ENCODE results near the gene OR2J2.
"Not testable (repeated sequence)": the region's sequence is repeated elsewhere in the genome, so short reads cannot be mapped to it uniquely, and the experiment has no call there.

The OR2J2 gene

DNA sequence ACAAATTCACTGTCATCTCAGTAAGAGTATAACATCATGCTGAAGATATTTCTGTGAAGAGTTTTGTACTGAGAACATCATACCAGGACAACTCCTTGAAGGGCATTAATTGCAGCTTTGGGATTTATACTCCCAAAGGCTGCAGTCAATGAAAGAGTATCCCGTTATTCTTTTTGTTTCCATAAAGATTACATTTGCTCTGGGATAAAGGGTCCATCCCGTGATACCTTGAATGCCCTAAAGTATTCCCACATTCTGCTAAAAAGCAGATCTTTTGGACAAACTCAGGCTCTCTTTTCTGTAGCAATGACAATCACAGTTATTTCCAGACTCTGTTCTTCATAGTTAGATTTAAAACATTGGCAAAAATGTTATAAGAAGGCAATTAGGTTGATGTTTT is at the start of gene OR2J2:
Gene OR2J2, plus strand, starts transcription at position 301 of the 400 bp plus-strand sequence. CDS start 2,729 bp downstream, outside the sequence.
- DNase-seq (ENCODE audit: low read depth in 3 of 3, low spot score in 1 of 3) = not testable (repeated sequence)

DNA sequence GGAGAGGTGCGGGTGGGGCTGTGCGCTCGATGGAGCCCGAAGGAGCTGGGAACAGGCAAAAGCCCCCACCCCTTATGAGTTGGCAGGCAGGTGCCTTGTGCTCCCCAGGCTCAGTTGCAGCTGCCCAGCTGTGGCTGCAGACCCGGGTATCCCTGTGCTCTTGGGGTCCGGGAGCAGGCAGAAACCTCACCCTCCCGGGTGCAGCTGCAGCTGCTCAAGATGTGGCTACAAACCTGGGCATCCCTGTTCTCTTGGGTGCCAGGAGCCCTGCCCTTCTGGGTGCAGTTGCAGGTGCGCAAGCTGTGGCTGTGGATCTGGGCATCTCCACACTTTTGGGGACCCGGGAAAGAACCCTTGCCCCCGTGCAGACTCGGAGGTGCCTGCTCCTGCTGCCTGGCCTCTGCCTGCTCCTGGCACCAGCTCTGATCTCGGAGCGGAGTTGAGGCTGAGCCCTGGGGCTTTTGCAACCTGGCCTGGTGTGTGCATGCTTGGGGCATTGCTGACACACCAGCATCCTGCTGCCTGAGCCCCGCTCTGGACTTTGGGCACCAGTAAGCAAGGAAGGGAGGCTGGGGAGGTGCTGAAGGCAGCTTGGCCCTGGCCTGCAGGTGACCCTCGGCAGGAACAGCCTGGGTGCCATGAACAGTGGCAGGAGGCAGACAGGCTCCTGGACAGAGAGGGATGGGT is 41.2 kb upstream of the OR2J2 start:
- DNase-seq (ENCODE audit: low read depth in 3 of 3, low spot score in 1 of 3) = no peak

DNA sequence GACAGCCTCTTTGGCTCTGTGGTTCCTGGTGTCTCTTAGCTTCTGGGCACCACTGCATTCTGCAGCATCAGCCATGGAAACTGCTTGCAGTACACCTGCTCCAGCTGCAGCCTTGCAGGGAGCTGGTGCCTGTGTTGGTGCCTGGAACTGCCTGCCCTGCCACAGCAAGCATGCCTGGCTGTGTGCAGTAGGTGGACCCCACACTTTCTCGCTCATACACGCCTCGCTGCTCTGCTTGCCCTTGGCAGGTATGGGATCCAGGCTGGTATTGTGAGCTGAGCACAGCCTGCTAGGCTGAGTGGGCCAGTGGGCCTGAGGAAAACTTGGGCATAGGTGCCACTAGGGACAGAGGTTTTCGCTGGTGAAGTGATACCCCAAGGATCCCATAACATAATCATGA is 40.1 kb upstream of the OR2J2 start:
- DNase-seq (ENCODE audit: low read depth in 3 of 3, low spot score in 1 of 3) = no peak

DNA sequence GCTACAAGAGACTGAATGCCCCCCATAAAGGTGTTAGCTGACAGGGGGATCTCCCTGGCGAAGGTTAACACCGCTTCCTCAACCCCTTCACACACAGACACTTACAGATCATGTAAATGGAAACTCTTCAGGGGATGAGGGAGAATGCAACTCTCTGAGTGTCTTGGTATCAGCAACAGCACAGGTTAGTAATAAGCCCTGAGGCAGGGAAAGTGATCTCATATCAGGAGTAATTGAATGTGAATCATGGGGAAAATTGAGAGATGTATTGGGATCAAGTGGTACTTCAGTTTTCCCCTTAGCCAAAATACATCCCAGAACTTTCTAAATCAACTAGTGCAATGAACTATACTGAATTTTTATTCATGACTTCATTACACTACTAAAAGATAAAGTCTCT is 39.0 kb upstream of the OR2J2 start:
- DNase-seq (ENCODE audit: low read depth in 3 of 3, low spot score in 1 of 3) = no peak

DNA sequence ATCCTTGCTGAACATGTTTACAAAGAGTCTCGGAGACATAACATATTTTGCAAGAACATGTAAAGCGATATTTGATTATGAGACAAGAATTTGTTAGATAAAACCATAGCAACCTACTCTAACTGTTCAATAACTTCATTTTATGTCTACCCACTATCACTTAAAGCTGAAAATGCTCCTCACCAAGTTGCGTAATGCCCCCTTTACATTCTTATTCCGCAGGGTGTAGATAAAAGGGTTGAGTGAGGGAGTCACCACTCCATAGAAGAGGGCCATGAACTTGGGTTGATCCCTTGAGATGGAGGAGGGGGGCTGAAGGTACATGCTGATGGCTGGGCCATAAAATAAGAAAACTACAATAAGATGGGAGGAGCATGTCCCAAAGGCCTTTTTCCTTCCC is 33.0 kb upstream of the OR2J2 start:
- no peak for DNase-seq (ENCODE audit: low read depth in 3 of 3, low spot score in 1 of 3)

DNA sequence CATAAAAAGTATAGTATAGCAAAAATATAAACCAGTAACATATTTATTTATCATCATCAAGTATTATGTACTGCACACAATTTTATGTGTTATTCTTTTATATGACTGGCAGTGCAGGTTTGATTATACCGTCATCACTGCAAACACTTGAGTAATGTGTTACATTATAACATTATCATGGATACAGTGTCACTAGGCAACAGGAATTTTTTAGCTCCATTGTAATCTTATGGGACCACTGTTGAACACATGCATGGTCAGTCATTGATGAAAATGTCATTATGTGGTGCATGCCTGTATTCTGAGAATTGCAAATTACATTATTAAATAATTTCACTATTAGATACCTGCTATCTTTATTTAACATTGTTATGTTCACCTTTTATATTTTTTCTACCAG is 29.1 kb upstream of the OR2J2 start:
- DNase-seq (ENCODE audit: low read depth in 3 of 3, low spot score in 1 of 3) = no peak

DNA sequence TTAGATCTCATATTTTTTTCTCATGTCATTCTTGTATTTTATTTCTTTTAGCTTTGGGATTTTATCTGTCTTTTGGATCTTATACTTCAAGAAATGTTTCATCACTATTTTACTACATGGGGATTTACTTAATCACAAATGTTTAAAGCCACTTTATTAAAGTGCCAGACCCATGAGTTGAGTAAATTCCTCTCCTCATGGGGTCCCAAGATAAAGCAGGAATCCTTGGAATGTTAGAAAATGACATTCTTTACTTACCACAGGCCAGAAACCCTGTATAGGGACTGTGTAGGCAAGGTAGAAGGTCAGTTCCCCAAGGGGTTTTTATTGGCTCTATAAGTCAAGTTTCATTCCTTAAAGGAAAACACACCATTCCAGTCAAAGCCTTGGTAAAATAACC is 28.4 kb upstream of the OR2J2 start:
- no peak for DNase-seq (ENCODE audit: low read depth in 3 of 3, low spot score in 1 of 3)

DNA sequence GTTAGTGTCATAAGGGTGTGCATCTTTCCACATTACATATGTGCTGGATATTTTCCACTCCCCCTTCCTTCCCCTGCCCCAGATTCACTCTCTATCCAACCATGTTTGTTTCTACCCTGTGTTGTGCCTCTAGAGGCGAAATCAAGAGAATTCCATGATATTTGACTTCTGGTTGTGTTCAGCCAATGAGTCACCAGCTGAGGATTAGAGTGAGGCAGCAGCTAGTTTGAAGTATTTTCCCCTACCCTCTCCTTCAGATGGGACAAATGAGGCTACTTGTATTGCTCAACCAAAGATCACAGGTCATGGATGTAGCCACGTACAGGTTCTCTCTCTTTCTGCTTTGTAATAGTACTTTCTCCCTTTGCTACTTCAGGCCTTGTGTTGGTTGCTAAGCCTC is 24.5 kb upstream of the OR2J2 start:
- no peak for DNase-seq (ENCODE audit: low read depth in 3 of 3, low spot score in 1 of 3)

DNA sequence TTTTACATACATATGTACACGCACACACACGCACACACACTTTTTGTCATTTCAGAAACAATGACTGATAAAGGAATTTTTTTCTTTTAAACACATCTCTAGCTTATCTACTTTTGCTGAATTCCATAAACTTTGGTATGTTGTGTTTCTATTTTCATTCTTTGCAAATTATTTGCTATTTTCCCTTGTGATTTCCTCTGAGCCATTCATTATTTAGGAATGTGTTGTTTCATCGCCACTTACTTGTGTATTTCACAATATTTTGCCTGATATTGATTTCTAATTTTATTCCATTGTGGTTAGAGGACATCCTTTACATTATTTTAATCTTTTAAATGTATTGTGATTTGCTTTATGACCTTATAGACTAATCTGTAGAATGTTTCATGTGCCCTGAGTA is 23.6 kb upstream of the OR2J2 start:
- DNase-seq (ENCODE audit: low read depth in 3 of 3, low spot score in 1 of 3) = no peak

DNA sequence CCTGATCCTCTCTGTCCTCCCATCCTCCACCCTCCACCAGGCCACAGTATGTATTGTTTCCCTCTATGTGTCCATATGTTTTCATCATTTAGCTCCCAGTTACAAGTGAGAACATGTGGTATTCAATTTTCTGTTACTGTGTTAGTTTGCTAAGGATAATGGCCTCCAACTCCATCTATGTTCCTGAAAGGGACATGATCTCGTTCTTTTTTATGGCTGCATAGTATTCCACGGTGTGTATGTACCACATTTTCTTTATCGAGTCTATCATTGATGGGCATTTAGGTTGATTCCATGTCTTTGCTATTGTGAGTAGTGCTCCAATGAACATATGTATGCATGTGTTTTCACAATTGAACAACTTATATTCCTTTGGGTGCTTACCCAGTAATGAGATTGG is 21.3 kb upstream of the OR2J2 start:
- DNase-seq (ENCODE audit: low read depth in 3 of 3, low spot score in 1 of 3) = not testable (repeated sequence)

DNA sequence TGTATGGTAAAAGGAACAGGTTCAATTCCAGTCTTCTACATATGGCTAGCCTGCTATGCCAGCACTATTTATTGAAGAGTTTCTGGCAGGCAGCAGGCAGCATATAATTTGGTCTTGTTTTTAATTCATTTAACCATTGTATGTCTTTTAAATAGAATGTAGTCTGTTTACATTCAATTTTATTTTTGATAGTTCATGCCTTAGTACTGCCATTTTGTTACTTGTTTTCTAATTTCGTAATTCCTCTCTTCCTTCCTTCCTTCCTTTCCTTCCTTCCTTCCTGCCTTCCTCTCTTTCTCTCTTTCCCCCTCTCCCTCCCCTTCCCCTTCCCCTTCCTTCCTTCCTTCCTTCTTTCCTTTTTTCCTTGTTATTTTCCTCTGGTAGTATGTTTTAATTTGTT is 17.6 kb upstream of the OR2J2 start:
- no peak for DNase-seq (ENCODE audit: low read depth in 3 of 3, low spot score in 1 of 3)

DNA sequence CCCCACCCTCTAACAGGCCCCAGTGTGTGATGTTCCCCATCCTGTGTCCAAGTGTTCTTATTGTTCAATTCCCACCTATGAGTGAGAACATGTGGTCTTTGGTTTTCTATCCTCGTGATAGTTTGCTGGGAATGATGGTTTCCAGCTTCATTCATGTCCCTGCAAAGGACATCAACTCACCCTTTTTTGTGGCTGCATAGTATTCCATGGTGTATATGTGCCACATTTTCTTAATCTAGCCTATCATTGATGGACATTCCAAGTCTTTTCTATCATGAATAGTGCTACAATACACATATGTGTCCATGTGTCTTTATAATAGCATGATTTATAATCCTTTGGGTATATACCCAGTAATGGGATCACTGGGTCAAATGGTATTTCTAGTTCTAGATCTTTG is 15.5 kb upstream of the OR2J2 start:
- DNase-seq (ENCODE audit: low read depth in 3 of 3, low spot score in 1 of 3) = not testable (repeated sequence)

DNA sequence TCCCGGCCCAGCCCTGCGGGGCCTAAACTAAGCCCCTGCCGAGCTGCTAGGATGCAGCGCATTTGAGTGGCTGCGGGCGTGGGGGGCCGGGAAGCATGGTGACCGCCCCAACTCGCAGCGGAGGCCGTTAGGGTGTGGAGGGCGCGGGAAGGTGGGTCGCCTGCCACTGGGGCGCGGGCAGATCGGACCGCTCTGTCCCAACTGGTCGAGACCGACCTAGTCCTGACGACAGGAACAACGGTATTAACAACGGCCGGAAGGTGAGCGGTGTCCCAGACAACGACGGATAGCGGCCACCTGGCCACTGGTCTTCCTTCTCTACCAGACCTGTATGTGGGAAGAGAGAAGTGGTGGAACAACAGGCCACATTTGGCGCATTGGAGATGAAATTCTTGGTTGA is 10.8 kb upstream of the OR2J2 start:
- not testable (repeated sequence) for DNase-seq (ENCODE audit: low read depth in 3 of 3, low spot score in 1 of 3)

DNA sequence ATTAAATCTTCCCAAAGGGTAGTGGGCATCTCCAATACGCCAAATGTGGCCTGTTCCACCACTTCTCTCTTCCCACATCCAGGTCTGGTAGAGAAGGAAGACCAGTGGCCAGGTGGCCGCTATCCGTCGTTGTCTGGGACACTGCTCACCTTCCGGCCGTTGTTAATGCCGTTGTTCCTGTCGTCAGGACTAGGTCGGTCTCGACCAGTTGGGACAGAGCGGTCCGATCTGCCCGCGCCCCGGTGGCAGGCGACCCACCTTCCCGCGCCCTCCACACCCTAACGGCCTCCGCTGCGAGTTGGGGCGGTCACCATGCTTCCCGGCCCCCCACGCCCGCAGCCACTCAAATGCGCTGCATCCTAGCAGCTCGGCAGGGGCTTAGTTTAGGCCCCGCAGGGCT is 5.1 kb upstream of the OR2J2 start:
- not testable (repeated sequence) for DNase-seq (ENCODE audit: low read depth in 3 of 3, low spot score in 1 of 3)

DNA sequence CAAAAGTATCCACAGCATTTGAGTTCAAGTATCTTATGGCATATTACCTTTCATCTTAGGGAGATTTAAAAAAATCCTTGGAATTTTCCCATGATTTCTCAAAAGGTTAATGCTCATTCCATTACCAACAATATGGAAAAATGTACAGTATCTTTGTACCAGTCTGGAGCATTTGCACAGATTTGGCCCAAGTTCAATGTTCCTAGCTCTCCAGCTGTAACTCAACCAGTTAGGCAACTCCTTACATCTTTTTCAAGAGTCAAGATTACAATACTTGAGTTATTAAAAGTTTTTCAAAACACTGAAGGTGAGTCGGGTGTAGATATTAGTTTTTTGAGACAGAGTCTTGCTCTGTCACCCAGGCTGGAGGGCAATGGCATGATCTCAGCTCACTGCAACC is 1.0 kb downstream of the OR2J2 start:
- DNase-seq (ENCODE audit: low read depth in 3 of 3, low spot score in 1 of 3) = no peak

DNA sequence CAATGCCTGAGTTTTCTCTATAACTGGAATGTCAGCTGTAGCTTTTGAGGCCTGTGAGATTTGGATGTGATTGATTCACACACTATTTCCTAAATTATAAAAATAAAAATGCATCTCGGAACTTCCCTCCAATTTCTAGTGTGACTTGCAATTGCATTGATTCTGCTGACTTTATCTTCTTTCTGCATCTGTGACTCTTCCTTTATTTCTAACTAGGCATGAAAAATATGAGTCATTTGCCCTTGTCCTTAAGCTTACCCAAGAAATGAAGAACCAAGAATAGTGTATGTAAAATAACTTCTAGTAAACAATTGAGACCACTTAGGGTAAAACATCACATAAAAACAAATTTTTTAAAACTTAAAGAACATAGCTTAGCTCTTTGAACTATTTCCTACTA is 12.9 kb downstream of the OR2J2 start:
- no peak for DNase-seq (ENCODE audit: low read depth in 3 of 3, low spot score in 1 of 3)

DNA sequence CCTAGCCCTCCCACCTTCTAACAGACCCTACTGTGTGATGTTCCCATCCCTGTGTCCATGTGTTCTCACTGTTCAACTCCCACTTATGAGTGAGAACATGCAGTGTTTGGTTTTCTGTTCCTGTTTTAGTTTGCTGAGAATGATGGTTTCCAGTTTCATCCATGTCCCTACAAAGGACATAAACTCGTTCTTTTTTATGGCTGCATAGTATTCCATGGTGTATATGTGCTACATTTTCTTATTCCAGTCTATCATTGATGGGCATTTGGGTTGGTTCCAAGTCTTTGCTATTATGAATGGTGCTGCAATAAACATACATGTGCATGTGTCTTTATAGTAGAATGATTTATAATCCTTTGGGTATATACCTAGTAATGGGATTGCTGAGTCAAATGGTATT is 18.0 kb downstream of the OR2J2 start:
- DNase-seq (ENCODE audit: low read depth in 3 of 3, low spot score in 1 of 3) = not testable (repeated sequence)

DNA sequence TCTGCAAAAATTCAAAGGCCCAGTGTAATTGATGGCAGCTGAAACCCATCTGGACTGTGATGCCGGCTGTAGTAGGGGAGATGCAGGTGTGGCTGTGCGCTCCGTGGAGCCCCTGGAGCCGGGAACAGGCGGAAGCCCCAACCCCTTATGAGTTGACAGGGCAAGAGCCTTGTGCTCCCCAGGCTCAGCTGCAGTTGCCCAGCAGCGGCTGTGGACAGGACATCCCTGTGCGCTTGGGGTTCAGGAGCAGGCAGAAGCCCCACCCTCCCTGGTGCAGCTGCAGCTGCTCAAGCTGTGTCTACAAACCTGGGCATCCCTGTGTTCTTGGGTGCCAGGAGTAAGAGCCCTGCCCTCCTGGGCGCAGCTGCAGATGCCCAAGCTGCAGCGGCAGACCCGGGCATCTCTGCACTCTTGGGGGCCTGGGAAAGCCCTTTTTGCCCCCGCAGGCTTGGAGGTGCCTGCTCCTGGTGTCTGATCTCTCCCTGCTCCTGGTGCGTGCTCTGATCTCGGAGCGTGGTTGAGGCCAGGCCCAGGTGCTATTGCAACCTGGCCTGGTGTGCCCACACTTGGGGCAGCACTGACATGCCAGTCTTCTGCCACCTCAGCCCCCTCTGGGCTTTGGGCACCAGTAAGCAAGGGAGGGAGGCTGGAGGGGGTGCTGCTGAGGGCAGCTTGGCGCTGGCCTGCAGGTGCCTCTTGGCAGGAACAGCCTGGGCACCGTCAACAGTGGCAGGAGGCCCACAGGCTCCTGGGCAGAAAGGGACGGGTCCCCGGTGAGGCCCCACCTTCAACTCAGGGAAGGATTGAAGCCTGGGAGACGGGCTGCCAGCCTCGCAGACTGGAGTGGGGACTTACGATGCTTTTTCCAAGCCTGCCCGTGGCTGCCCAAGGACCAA is 30.3 kb downstream of the OR2J2 start:
- no peak for DNase-seq (ENCODE audit: low read depth in 3 of 3, low spot score in 1 of 3)

DNA sequence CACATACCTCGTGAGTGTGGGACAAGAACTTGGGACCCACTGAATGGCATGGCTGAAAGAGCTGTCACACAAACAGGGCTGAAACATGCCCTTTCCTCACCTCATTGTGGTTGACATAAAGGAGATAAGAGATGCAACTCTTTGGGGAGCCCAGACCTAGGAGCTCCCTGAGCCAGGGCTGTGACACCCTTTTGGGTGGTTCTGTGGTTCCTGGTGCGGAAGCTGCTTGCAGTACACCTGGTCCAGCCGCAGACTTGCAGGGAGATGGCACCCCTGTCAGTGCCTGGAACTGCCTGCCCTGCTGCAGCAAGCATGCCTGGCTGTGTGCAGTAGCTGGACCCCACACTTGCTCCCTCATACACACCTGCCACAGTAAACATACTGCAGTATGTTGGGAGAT is 31.3 kb downstream of the OR2J2 start:
- no peak for DNase-seq (ENCODE audit: low read depth in 3 of 3, low spot score in 1 of 3)

DNA sequence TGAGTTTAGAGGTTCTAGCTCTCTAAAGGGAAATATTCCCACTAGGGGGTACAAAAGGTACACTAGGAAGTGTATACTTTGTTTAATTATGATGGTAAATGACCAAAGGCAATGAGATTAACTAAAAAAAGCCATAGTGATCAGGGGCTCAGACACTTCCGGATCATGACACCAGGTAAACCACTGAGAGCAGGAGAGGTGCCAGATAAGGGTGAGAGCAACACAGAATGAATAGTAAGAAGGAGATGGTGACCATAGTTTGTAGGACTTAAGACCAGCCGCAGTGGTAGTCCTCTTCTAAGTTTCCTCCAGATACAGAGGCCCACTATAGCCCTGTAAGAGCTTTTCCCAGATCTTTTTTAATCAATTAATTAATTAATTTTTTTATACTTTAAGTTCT is 40.8 kb downstream of the OR2J2 start:
- no peak for DNase-seq (ENCODE audit: low read depth in 3 of 3, low spot score in 1 of 3)

DNA sequence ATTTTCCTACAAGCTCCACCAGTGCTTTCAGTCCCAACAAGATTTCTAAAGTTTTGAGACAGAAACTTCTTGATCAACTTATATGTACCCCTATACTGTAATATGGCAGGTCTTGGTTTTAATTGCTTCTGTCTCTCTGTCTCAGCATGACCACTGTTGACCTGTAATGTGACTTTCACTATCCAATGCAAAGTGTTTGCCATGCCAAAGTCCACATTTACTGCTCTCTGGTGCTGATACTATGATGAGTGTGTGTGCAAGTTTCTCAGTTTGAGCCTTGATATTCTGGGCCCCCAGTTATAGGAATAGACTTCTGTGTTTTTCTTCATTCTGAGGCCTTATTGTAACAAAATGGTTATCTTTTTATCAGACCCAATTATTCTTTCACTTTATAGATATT is 45.8 kb downstream of the OR2J2 start:
- DNase-seq (ENCODE audit: low read depth in 3 of 3, low spot score in 1 of 3) = no peak

DNA sequence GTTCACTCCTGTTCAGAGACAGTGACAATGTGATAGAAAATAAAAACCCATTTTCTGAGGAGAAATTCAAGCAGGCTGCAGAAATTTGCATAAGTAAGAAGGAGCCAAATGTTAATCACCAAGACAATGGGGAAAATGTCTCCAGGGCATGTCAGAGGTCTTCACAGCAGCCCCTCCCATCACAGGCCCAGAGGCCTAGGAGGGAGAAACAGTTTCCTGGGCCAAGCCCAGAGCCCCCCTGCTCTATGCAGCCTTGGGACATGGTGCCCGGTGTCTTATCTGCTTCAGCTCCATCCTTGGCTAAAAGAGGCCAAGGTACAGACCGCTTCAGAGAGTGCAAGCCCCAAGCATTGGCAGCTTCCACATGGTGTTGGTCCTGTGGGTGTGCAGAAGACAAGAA is 46.5 kb downstream of the OR2J2 start:
- not testable (repeated sequence) for DNase-seq (ENCODE audit: low read depth in 3 of 3, low spot score in 1 of 3)

DNA sequence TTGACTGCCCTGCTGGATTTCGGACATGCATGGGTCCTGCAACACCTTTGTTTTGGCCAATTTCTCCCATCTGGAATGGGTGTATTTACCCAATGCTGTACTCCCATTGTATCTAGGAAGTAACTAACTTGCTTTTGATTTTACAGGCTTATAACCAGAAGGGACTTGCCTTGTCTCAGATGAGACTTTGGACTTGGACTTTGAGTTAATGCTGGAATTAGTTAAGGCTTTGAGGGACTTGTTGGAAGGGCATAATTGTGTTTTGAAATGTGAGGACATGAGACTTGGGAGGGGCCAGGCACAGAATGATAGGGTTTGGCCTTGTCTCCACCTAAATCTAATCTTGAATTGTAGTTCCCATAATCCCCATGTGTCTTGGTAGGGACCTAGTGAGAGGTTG is 47.3 kb downstream of the OR2J2 start:
- DNase-seq (ENCODE audit: low read depth in 3 of 3, low spot score in 1 of 3) = not testable (repeated sequence)

All from stimulated activated CD4-positive, alpha-beta T cell treated with anti-CD3 and anti-CD28 coated beads, TNF-alpha, amount 100 ng/mL, for 1 hour (primary cell).